GM18519 (cell line): Measurements from ENCODE around the gene GMPR.
"Not testable (repeated sequence)": the region's sequence is repeated elsewhere in the genome, so short reads cannot be mapped to it uniquely, and the experiment has no call there.

ENCODE experiments used
- ATAC-seq: cut with Tn5 transposase; IDR thresholded peaks from one replicate; pipeline ENCODE4 v1.9.1; 2021; ENCODE audit warnings: mild to moderate bottlenecking, moderate library complexity; ENCODE audit not compliant: unreplicated experiment, low FRiP score

Gene GMPR

DNA sequence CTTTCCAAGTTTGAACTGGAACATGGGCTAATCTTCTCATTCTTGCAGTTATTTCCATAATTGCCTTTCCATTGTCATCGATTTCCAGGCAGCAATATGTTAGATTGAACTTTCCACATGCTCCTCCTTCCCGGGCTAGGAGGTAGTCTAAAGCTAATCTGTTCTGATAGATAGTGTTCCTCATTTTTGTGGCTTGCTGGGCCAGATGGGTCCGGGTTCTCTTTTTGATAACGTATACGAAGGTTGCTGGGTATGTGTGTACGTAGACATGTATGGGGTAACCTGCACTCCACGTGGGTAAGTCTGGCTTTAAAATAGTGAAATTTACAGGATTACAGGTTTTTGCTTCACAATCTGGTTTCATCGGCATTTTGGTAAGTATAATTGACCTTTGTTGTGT, 14.0 kb upstream of the GMPR start:
- no peak for ATAC-seq

DNA sequence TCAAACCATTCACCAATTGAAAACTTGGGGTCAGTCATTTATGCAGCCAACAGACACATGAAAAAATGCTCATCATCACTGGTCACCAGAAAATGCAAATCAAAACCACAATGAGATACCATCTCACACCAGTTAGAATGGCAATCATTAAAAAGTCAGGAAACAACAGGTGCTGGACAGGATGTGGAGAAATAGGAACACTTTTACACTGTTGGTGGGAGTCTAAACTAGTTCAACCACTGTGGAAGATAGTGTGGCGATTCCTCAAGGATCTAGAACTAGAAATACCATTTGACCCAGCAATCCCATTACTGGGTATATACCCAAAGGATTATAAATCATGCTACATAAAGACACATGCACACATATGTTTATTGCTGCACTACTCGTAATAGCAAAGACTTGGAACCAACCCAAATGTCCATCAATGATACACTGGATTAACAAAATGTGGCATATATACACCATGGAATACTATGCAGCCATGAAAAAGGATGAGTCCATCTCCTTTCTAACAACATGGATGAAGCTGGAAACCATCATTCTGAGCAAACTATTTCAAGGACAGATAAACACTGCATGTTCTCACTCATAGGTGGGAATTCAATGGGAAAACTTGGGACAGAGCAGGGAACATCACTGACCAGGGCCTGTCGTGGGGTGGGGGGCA, 13.2 kb upstream of the GMPR start:
- not testable (repeated sequence) for ATAC-seq

DNA sequence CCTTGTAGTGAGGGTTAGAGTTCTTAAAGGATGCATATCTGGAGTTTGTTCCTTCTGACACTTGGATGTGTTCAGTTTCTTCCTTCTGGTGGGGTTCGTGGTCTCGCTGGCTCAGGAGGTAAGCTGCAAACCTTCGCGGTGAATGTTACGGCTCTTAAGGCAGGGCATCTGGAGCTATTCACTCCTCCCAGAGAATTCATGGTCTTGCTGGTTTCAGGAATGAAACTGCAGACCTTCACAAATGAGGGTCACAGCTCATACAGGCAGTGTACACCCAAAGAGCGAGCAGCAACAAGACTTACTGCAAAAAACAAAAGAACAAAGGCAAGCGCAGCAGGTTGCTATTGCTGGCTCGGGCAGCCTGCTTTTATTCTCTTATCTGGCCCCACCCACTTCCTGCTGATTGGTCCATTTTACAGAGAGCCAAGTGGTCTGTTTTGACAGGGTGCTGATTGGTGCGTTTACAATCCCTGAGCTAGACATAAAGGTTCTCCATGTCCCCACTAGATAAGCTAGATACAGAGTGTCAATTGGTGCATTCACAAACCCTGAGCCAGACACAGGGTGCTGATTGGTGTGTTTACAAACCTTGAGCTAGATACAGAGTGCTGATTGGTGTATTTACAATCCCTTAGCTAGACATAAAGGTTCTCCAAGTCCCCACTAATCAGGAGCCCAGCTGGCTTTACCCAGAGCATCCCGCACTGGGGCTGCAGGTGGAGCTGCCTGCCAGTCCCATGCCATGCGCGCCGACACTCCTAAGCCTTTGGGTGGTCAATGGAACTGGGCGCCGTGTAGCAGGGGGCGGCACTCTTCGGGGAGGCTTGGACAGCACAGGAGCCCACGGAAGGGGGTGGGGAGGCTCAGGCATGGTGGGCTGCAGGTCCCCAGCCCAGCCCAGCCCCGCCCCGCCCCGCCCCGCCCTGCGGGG, 12.0 kb upstream of the GMPR start:
- not testable (repeated sequence) for ATAC-seq

DNA sequence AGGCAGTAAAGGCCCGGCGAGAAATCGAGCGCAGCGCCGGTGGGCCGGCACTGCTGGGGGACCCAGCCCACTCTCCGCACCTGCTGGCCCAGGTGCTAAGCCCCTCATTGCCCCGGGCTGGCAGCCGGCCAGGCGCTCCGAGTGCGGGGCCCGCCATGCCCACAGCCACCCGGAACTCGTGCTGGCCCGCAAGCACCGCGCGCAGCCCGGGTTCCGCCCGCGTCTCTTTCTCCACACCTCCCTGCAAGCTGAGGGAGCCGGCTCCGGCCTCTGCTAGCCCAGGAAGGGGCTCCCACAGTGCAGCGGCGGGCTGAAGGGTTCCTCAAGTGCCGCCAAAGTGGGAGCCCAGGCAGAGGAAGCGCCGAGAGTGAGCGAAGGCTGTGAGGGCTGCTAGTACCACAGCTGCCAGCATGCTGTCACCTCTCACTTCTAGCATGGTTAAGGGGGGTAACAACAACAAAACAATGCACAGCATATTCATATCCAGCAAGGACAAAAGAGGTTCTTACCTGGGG, 11.3 kb upstream of the GMPR start:
- ATAC-seq: no peak

DNA sequence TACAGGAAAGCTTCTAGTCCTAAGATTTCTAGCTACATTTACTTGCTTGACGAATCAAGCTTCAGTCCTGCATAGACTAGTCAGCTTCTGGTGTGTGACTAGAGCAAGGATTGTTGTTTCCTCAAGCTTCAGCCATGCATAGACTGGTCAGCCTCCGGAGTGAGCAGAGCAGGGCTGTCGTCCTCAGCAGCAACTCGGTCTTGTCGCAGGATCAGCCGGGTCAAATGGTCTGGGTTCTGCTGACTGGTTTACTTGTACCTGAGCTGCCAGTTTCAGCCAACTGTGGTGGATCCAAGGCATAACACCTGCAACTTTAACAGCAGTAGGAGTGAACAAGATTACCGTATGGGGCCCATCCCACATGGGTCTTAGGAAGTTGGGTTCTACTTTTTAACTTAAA, 10.8 kb upstream of the GMPR start:
- no peak for ATAC-seq

DNA sequence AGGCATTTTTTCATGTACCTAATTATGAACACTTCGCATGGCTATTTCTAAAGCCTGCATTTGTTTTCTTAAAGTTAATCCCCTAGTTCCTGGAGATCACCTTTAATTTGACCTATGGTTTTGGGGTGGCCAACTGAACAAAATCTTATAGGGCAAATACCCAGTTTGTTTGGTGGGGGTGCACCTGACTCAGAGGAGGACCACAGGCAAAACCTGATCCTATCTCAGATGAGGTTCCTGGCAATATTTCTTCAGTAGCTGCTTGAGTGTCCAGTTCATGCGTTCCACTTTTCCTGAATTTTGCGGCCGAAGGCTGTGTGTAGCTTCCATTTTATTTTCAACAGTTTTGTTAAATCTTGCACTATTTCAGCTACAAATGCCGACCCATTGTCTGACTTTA, 10.3 kb upstream of the GMPR start:
- ATAC-seq: no peak

DNA sequence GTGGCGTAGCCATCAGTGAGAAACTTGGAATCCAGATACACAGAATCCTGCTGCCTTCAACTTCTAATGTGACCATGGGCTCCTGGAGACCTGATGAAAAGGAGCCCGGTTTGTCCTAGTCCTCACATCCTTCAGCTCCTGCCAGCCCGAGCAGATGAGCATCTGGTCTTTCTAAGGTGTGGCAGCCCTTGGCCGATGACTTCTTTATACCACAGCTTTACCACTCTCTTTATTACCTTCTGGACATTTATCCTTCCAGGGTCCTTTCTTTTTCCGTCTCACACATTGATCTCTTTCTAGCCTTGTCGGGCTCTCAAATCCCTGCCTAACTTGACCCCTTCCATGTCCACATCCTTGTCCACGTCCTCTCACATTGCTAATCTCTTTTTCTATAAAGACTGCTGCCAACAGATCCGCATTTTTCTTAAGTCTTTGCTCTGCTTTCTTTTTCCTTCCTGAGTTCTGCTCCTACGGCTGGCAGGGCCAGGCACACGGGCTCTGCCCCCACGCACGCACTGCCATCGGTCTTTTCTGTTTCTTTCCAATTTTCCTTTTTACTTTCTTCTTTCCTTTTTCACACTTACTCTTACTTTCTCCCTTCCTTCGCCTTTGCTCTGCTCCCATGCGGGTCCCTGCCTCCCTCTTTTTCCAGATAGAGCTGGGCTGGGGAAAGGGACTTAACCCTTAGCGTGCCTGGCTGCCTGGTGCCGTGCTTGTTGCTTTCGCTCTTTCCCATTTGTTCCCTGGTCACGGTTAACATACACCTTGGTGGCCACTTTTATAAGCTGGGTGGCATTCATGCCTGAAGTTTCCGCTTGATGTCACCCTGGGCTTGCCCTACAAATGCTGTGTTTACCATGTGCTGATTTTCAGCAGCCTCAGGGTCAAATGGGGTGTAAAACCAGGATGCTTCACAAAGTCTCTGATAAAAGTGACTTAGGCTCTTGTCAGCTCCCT, 9.4 kb upstream of the GMPR start:
- no peak for ATAC-seq

DNA sequence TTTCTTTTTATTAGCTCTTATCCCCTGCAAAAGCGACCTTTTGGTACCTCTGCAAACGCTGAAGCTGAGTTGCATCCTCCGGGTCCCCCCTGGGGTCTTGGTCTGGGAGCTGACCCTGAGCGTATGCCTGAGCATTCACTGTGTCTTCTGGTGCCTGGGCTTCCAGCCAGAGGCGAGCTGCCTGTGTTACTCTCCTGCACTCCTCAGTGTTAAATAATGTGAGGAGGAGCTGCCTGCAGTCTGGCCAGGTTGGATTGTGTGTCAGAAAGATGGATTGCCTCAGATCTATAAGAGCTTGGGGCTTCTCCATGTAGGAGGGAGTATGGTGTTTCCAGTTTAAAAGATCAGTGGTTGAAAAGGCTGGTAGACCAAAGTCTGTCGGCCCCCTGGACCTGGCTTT, 8.7 kb upstream of the GMPR start:
- no peak for ATAC-seq

DNA sequence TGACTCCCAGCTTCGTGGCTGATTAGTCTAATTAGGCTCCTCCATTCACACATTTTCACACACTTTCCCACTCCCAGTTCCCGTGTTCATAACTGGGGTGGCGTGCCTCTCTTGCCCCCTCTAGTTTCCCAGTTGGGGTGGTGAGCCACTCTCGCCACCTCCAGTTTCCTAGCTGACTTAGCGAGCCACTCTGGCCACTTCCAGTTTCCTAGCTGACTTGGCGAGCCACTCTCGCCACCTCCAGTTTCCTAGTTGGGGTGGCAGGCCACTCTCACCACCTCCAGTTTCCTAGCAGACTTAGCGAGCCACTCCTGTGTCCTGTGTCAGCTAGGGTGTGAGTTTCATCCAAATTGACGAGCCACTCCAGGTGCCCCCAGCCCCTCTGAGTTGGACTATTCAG, 7.4 kb upstream of the GMPR start:
- ATAC-seq: no peak

DNA sequence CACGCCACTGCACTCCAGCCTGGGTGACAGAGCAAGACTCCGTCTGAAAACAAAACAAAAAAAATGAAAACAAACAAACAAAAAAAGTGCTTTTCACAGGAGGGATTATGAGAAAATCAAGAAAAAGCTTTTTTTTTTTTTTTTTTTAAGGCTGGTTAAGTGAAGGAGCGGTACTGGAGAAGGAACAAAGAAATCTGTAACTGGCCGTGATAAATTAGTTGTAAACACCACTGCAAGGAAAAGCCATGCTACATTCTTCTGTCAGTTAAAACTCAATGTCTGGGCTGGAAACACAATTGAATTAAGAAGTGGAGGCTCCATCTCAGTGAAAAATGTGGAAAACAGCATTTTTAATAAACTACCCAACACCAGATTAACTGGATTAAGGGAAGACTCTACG, 6.3 kb upstream of the GMPR start:
- no peak for ATAC-seq

DNA sequence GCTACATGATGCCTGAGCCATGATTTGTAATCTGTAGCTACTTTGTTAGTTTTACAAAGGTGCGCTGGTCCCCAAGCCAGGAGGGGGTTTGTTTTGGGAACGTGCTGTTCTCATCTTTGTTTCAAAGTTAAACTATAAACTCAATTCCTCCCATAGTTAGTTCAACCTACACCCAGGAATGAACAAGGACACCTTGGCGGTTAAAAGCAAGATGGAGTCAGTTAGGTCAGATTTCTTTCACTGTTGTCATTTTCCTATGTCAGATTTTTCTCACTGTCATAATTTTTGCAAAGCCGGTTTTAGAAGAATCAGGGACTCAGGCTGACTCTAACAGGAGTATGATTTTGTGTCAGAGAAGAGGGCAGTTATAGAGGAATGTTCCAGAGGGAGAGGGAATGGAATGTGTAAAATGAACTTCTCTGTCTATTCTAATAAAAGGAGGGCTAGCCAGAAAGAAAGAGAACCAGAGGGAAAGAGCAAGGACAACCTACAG, 2.3 kb upstream of the GMPR start:
- no peak for ATAC-seq

DNA sequence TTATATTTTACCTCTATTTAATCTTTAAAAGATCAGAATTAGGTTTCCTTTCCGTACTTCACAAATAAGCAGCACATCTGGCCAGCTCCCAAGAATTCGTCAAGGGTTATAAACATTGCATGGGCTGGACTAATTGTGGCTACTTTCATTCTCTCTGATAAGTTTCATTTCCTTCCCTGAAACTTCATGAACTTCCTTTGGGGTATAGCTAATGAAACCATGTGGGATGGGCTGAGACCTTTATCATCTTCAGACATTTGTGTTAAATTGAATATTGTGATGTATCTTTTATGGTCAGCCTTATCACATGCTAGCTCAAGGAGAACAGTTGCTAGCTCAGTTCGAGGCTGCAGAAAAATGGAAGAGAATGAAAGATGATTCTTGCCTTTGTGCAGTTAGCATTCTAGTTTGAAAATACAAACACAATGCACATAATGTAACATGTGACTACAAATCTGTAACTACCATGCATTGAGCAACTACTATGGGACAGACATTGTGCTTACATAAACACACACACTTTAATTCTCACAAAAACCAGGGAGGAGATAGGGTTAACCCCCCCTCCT, 1.7 kb upstream of the GMPR start:
- no peak for ATAC-seq

DNA sequence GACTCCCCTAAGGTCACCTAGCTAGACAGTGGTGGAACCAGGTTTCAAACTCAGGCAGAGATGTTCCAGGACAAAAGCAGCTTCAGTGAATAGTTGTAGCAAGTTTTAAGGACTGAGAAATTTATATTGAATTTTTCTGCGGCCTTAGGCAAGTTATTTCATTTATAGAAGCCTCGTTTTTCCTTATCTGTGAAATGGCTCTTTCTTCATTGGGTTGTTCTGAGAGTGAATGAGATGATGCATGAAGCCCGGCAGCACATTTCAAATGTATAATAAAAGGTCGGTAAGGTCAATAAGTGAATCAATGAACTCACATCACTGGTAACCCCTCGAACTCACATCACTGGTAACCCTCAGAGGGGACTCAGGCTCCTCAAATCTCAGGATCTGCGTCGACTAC, 1.1 kb upstream of the GMPR start:
- no peak for ATAC-seq

DNA sequence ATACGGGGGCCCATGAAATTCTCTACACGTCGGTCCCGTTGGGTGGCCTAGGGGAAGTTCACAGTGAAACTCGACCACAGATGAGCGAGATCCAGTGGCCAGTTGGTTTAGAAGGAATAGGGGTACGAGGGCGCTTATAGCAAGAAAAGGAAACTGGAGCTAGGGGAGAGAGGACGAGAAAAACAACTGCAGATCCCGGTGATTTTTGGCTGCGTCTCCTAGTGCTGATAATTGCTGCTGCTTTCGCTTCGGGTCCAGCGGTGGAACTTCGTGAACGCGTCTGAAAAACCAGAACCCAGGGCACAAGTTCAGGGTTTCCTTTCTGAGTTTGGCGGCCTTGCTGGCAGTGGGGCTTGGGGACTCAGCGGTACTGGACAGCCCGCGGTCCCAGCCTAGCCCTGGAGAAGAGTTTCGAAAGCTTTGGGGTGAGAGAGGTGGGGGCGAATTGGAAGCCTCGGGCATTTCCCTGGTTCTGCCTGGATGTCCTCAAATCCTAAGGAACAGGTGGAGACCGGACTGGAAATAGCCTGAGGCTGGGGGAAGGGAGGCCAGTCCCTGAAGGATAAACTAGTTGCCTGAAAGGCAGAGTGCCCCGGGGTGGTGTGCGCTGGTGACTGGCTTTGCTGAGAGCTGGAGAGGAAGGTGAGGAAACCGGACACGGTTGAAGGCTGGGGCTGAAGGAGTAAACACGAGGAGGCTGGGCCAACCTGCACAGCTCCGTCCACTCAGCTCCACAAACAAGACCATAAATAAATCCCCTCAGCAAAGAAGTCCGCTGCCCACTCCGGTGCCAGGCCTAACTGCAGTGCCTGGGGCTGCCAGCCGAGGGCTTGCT, 793 bp downstream of the GMPR start:
- no peak for ATAC-seq

DNA sequence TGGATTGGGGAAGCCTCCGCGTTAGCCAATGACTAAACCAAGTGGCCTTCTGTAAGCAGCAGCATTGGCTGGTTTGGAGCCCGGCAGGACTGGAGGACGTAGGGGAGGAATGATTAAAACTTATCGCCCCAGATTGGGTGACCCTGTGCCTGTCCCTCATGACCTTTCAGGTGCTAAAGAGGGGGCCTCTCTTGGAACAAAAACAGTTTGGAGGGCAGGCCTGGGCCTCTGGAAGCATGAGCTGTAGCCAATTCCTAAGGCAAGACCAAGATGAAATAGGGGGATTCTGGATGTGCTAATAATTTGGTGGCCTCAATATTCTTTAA, 1.4 kb downstream of the GMPR start:
- no peak for ATAC-seq

DNA sequence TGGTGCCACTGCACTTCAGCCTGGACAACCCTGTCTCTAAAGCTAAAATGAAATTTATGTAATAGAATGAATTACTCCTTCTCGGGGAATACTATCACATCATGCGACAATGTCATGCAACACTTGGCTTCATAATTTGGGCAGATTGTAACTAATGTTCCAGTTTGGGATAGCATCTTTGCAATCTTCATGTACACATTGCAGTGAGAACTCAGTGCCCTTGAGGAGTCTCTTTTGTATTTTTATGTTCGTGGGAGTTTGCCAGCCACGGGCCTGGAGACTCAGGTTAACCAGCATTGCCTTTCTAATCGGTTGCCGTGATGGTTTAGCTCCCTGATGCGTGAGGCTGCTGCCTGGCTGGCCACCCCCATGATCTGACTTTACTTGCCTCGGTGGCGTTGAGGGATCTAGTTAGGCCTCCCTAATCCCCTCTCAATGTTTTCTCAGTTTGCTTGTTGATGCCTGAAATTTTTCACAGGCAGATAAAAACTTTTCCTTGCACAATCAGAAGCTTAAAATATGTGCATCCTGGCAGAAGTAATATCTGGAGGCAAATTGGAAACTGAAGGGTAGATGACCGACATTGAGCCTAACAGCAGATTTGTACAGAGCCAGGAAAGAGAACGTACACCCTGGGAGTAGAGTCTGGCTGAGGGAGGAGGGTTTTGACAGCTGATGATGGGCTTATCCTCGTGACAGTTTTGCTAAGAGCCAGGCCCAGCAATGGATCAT, 2.4 kb downstream of the GMPR start:
- no peak for ATAC-seq

DNA sequence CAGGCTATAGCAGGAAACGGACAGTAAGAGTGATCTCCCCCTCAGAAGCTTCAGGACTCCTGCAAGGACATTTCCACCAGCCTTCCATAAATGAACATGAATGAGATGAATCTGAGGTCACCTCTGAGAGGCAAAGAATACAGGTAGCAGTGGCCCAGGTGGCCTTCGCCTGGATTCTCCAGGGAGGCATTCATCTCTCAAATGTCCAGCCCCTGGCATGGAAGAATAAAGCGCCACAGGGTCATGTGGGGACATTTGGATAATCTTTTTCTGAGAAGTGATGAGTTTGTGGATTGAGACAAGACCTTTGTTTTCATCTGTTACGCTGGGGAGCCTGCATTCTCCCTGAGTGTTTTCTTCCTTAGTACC, 2.9 kb downstream of the GMPR start:
- ATAC-seq: no peak

DNA sequence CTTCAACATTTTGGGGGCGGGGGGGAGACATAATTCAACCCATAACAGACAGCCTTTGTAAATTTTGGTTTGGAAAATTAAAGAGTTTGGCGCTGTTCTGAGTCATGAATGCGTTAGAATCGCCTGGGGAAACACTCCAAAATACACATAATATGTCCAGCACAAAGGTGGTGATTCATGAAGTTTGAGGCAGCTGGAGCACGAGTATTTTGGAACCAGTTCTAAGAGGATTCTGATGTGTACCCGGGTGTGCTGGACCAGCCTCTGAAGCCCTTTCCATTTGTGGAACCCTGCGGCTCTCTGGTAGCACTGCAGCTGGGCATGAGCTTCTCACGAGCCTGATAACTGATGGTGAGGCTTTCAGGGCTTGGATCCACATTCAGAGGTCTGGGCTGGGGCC, 4.7 kb downstream of the GMPR start:
- no peak for ATAC-seq

DNA sequence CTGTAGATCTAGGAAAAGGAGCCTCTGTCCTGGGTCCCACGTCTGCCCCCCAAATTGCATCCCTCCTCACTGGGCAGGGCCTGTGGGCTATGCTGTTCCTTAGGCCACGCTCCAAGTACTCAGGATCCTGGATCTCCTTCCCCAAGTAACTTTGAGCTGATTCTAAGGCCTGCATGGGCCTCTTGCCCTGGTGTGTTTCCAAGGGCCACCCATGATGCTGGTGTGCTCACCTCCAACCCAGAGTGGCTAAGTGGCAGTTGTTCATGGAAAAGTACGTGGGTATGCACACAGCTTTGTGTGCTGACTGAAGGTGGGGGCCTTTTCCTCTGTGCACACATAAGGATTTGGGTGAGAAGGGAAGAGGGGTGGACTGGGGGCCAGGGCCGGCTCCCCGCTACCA, 5.3 kb downstream of the GMPR start:
- no peak for ATAC-seq
